H1 (cell line): ENCODE results near the gene C2CD3. TPM values are rescaled to one million over a fixed set of nuclear protein-coding genes. Genes with fewer than 3 reads are reported as not detected.

Source experiments
- CTCF ChIA-PET: fragments of 300-600 bp; sonication (Branson Sonifier 250); formaldehyde crosslinking; loops from one replicate; lab custom pipeline; 2021; ENCODE audit not compliant: partially characterized antibody; lab: Charles Lee
- POLR2A ChIA-PET: fragments of 300-600 bp; sonication (Branson Sonifier 250); formaldehyde crosslinking; loops from one replicate; lab custom pipeline; 2021; ENCODE audit warnings: inconsistent platforms; ENCODE audit not compliant: partially characterized antibody; lab: Charles Lee
- DNase-seq, 2 experiments: peaks; one replicate each; pipeline versions ENCODE4 v3.0.0 to v3.0.0-alpha.2; 2010 to 2022; ENCODE audit warnings: low spot score in 2 of 2, low read depth in 1 of 2, mixed read lengths in 1 of 2
- FAIRE-seq: peaks from 2 replicates; lab custom pipeline; 2011; peaks lifted over from hg19 to GRCh38; lab: Jason Lieb, UNC
- H2AFZ ChIP-seq: 2 replicates; pipeline ENCODE4 v1.8.1; 2012; ENCODE audit warnings: low read length, inconsistent platforms
- H2AK5ac ChIP-seq: 2 replicates; pipeline ENCODE4 v1.6.1; 2013; ENCODE audit warnings: low read depth, low read length
- H2BK120ac ChIP-seq: replicated peaks from 2 replicates; pipeline ENCODE3; 2013; ENCODE audit warnings: low read depth, low read length, inconsistent platforms
- H2BK12ac ChIP-seq: 2 replicates; pipeline ENCODE4 v1.6.1; 2013; ENCODE audit warnings: low read depth, low read length
- H2BK15ac ChIP-seq: 2 replicates; pipeline ENCODE4 v1.6.1; 2013; ENCODE audit warnings: low read length
- H2BK20ac ChIP-seq: 2 replicates; pipeline ENCODE4 v1.6.1; 2013; ENCODE audit warnings: low read length
- H2BK5ac ChIP-seq: 2 replicates; pipeline ENCODE4 v1.6.1; 2013; ENCODE audit warnings: low read depth, low read length
- H3K14ac ChIP-seq: 2 replicates; pipeline ENCODE4 v1.6.1; 2013; ENCODE audit warnings: inconsistent platforms; ENCODE audit not compliant: insufficient read length
- H3K18ac ChIP-seq: 2 replicates; pipeline ENCODE4 v1.6.1; 2013; ENCODE audit warnings: low read length; ENCODE audit errors: extremely low read depth
- H3K23ac ChIP-seq: 2 replicates; pipeline ENCODE4 v1.6.1; 2013; ENCODE audit warnings: inconsistent platforms; ENCODE audit not compliant: insufficient read length
- H3K23me2 ChIP-seq: 2 replicates; pipeline ENCODE4 v1.6.1; 2013; ENCODE audit warnings: low read depth, low read length
- H3K27ac ChIP-seq: 2 replicates; pipeline ENCODE4 v1.6.1; 2011; ENCODE audit warnings: low read depth, low read length, inconsistent platforms
- H3K27me3 ChIP-seq, 4 experiments: replicated peaks in 1 of 4; 1 replicate in 1 of 4; 2 replicates in 3 of 4; pipeline versions ENCODE4 v1.6.1 to v1.8.1; 2011 to 2013; ENCODE audit warnings: low read length in 3 of 4, mild to moderate bottlenecking in 3 of 4, inconsistent platforms in 2 of 4, mixed read lengths in 2 of 4, moderate library complexity in 1 of 4; ENCODE audit not compliant: control insufficient read depth in 3 of 4, insufficient read depth in 3 of 4; ENCODE audit errors: extremely low read depth in 1 of 4
- H3K36me3 ChIP-seq, 4 experiments: 2 replicates each; pipeline versions ENCODE4 v1.6.1 to v1.8.1; 2011 to 2013; ENCODE audit warnings: mild to moderate bottlenecking in 4 of 4, low read length in 3 of 4, moderate library complexity in 2 of 4, control low read depth in 1 of 4, inconsistent platforms in 1 of 4; ENCODE audit not compliant: insufficient read depth in 4 of 4, control insufficient read depth in 2 of 4
- H3K4ac ChIP-seq: replicated peaks from 2 replicates; pipeline ENCODE3; 2013; ENCODE audit warnings: low read length, low read depth, mixed read lengths, inconsistent platforms; ENCODE audit not compliant: insufficient read length
- H3K4me1 ChIP-seq, 4 experiments: replicated peaks in 1 of 4; 1 replicate in 1 of 4; 2 replicates in 3 of 4; pipeline versions ENCODE4 v1.6.1 to v1.8.1; 2011 to 2013; ENCODE audit warnings: low read length in 3 of 4, inconsistent platforms in 2 of 4, mixed read lengths in 1 of 4; ENCODE audit not compliant: insufficient read depth in 4 of 4, control insufficient read depth in 3 of 4
- H3K4me2 ChIP-seq, 2 experiments: 2 replicates each; pipeline versions ENCODE4 v1.6.1 to v1.8.1; 2011 to 2013; ENCODE audit warnings: low read depth in 2 of 2, low read length in 2 of 2, control low read depth in 1 of 2, inconsistent platforms in 1 of 2, mild to moderate bottlenecking in 1 of 2; ENCODE audit not compliant: insufficient read depth in 1 of 2
- H3K4me3 ChIP-seq, 4 experiments: fragments of 200-600, 300-600 bp in 1 of 4; sonication (generic), shearing (Covaris generic), sonication (Bioruptor Twin) in 1 of 4; 2 replicates each; pipeline versions ENCODE4 v1.5.1 to v1.8.1; 2011 to 2016; ENCODE audit warnings: low read length in 4 of 4, low read depth in 3 of 4, control low read depth in 2 of 4, inconsistent platforms in 2 of 4, mild to moderate bottlenecking in 2 of 4, mixed read lengths in 1 of 4, moderate library complexity in 1 of 4; ENCODE audit not compliant: insufficient read depth in 2 of 4; ENCODE audit errors: extremely low read depth in 1 of 4
- H3K56ac ChIP-seq: replicated peaks from 2 replicates; pipeline ENCODE3; 2013; ENCODE audit warnings: low read depth, mild to moderate bottlenecking, mixed read lengths, low read length, inconsistent platforms; ENCODE audit not compliant: insufficient read length
- H3K79me1 ChIP-seq: 2 replicates; pipeline ENCODE4 v1.6.1; 2013; ENCODE audit warnings: low read depth, low read length, control low read depth
- H3K79me2 ChIP-seq, 2 experiments: 2 replicates each; pipeline versions ENCODE4 v1.6.1 to v1.8.1; 2012 to 2013; ENCODE audit warnings: low read length in 2 of 2, mild to moderate bottlenecking in 2 of 2, inconsistent platforms in 1 of 2; ENCODE audit not compliant: insufficient read depth in 2 of 2, control insufficient read depth in 1 of 2
- H3K9ac ChIP-seq, 4 experiments: replicated peaks in 1 of 4; 1 replicate in 1 of 4; 2 replicates in 3 of 4; pipeline versions ENCODE4 v1.6.1 to v1.8.1; 2011 to 2013; ENCODE audit warnings: low read depth in 3 of 4, low read length in 3 of 4, control low read depth in 2 of 4, mild to moderate bottlenecking in 2 of 4, moderate library complexity in 2 of 4, inconsistent platforms in 1 of 4; ENCODE audit errors: extremely low read depth in 1 of 4
- H3K9me3 ChIP-seq, 2 experiments: 2 replicates each; pipeline versions ENCODE4 v1.6.1 to v1.8.1; 2012 to 2013; ENCODE audit warnings: mild to moderate bottlenecking in 2 of 2, moderate library complexity in 2 of 2, control low read depth in 1 of 2, inconsistent platforms in 1 of 2, low read depth in 1 of 2, low read length in 1 of 2, mixed read lengths in 1 of 2; ENCODE audit not compliant: insufficient read depth in 2 of 2
- H4K20me1 ChIP-seq, 2 experiments: replicated peaks in 1 of 2; 2 replicates each; pipeline versions ENCODE3 to v1.8.1; 2011 to 2013; ENCODE audit warnings: inconsistent platforms in 2 of 2, low read length in 2 of 2, mild to moderate bottlenecking in 1 of 2; ENCODE audit not compliant: insufficient read depth in 2 of 2, control insufficient read depth in 1 of 2
- H4K5ac ChIP-seq: 2 replicates; pipeline ENCODE4 v1.6.1; 2013; ENCODE audit warnings: low read length, low read depth, mixed read lengths, inconsistent platforms; ENCODE audit not compliant: insufficient read length
- H4K8ac ChIP-seq: 2 replicates; pipeline ENCODE4 v1.8.0; 2013; ENCODE audit warnings: mild to moderate bottlenecking, moderate library complexity, low read length, inconsistent platforms; ENCODE audit not compliant: insufficient read depth; ENCODE audit errors: extremely low read depth
- H4K91ac ChIP-seq: replicated peaks from 2 replicates; pipeline ENCODE3; 2013; ENCODE audit warnings: low read length, mixed read lengths, inconsistent platforms; ENCODE audit not compliant: insufficient read length
- NANOG ChIP-seq: IDR thresholded peaks from 2 replicates; pipeline ENCODE4 v1.6.1; 2011; ENCODE audit warnings: low read length, low read depth, mild to moderate bottlenecking, inconsistent platforms; ENCODE audit not compliant: insufficient read depth, poor library complexity, severe bottlenecking
- RFX5 ChIP-seq: IDR thresholded peaks from 2 replicates; pipeline ENCODE4 v1.6.1; 2011; ENCODE audit warnings: low read depth, low read length, improper control_type of control experiment, borderline replicate concordance
- WGBS, 2 experiments: shearing (Covaris generic) in 1 of 2; methylation state at CpG; one replicate each; pipeline versions ENCODE4 v1.1.6 to v1.1.7; 2013 to 2015; ENCODE audit warnings: low lambda C conversion rate in 2 of 2, mixed read lengths in 2 of 2, inconsistent platforms in 1 of 2, low coverage in 1 of 2, missing lambda C conversion rate in 1 of 2; ENCODE audit not compliant: insufficient replicate concordance in 2 of 2, insufficient coverage in 1 of 2, insufficient read length in 1 of 2; ENCODE audit errors: extremely low coverage in 1 of 2, missing lambda C conversion rate in 1 of 2; 5-methylcytosine and 5-hydroxymethylcytosine counted together
- polyA plus RNA-seq, 7 experiments: library from polyadenylated mRNA; depleted of rRNA in 3 of 7; stranded (reverse) in 5 of 7; unstranded in 2 of 7; fragments of >200 nt in 5 of 7; fragments of 200-250 nt in 2 of 7; gene quantifications; 1 replicate in 5 of 7; 2 replicates in 1 of 7; 4 replicates in 1 of 7; pipeline versions ENCODE4 v1.2.1 to v1.2.3, GENCODE V29; 2011 to 2013; ENCODE audit warnings: missing spikeins in 2 of 7, mixed read lengths in 2 of 7
- total RNA-seq: library from RNA; stranded (reverse); fragmentation: NEBNext Ultra II Directional; extraction: Animal tissue kit (Norgen Biotek cat#: 25700); gene quantifications from 2 replicates; pipeline ENCODE4 v1.2.1, GENCODE V29; 2021

C2CD3 gene
- total and polyA plus RNA-seq, 2 of the 8 experiments (the other 6 are each of a cell fraction or from before 2014, with no cell fraction given) = 11.0 to 29.1 TPM

GRCh38 chr11:74069146-74070046, 101.4 kb downstream of the C2CD3 start:
- 92% methylated on average over 6 of the region's 6 CpGs; no CpG with 5 or more reads in 1 of the 2 experiments for WGBS, 2 experiments
- Histone ChIP-seq H2BK15ac (no peak overlapping the region), H2AFZ (no peak overlapping the region)

More at GRCh38 chr11:74069146-74070046, 101.4 kb downstream of the C2CD3 start:
- TF ChIP-seq RFX5 (no peak), NANOG (no peak)
- Histone ChIP-seq H3K23ac (no peak overlapping the region), H2BK120ac (no peak overlapping the region), H3K9ac (no peak overlapping the region), H2BK20ac (no peak overlapping the region), H3K14ac (no peak overlapping the region), H3K4ac (no peak overlapping the region), H3K56ac (no peak overlapping the region), H4K5ac (no peak overlapping the region), H3K4me2 (no peak overlapping the region), H3K79me2 (no peaks in the 10 kb centered on the region), H4K20me1 (peaks cover 0 to 3% of the 10 kb centered on the region in 2 experiments), H2BK5ac (no peak overlapping the region), H4K8ac (no peak overlapping the region), H4K91ac (no peak overlapping the region), H3K18ac (no peak overlapping the region), H3K27me3 (no peaks in the 10 kb centered on the region), H3K79me1 (no peaks in the 10 kb centered on the region), H3K4me1 (no peaks in the 10 kb centered on the region), H2AK5ac (no peak overlapping the region), H3K4me3 (no peak overlapping the region), H3K23me2 (no peaks in the 10 kb centered on the region), H2BK12ac (no peak overlapping the region), H3K9me3 (no peaks in the 10 kb centered on the region), H3K27ac (no peak overlapping the region), H3K36me3 (peaks cover 2 to 14% (median 4%) of the 10 kb centered on the region in 4 experiments; a peak in 6 of 8 replicates)
- ChIA-PET POLR2A (no interaction called here), CTCF (interaction anchor here (1.7 kb wide), 1 partner anchor 106 kb away, joined by 6 read pairs; no protein-coding TSS in a partner anchor)
- FAIRE-seq = no peak
- no peak for DNase-seq
